ENCODE results near the gene ZBED5. TPM values are rescaled to one million over a fixed set of nuclear protein-coding genes. Genes with fewer than 3 reads are reported as not detected.
"Not testable (repeated sequence)": the region's sequence is repeated elsewhere in the genome, so short reads cannot be mapped to it uniquely, and the experiment has no call there.

Gene ZBED5
- total RNA-seq, 1 donor from 2014 or later, result 38.8 TPM

DNA sequence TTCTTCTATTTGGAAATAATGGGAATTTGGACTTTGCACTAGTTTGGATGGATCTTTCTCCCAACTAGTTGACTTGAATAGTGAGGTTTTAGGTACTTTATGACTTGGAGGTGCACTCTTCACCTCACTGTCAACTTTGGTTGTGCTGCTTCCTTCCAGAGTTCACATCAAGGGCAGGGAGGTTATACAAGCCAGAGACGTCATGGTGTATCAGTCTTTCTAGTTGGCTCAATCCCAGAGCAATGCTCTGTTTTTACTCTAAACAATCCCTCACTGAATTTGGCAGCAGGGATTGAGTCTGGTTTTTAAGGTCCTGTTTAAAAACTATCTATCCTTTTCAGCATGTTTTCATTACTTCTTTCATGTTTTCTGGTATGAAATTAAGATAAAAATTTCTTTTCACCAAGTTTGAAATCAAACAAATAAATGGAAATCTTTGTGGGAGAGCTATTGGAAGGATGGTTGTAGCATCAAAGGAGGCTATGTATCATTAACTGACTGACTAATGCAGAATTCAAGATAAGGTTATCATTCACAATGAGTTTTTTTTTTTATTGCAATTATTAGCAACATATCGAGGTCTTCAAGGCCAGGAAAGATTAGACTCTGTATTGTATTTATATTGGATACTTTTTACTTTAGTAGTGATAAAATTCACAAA, 28.0 kb upstream of the ZBED5 start:
- DNase-seq (ENCODE audit: low spot score), result no peak

DNA sequence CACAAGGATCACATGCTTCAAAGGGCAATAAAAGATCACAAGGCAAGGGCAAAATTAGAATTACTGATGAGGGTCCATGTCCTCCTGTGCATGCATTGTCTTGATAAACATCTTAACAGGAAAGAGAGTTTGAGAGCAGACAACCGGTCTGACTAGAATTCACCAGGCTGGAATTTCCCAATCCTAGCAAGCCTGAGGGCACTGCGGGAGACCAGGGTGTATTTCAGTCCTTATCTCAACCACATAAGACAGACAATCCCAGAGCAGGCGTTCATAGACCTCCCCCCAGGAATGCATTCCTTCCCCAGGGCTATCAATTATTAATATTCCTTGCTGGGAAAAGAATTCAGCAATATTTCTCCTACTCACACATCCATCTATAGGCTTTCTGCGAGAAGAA, 26.4 kb upstream of the ZBED5 start:
- DNase-seq (ENCODE audit: low spot score); intact Hi-C loops (cut with DNase I): not testable (repeated sequence)

More for the DNA sequence above, 28.0 kb upstream of the ZBED5 start:
- intact Hi-C loops (cut with DNase I), result no loop called here

DNA sequence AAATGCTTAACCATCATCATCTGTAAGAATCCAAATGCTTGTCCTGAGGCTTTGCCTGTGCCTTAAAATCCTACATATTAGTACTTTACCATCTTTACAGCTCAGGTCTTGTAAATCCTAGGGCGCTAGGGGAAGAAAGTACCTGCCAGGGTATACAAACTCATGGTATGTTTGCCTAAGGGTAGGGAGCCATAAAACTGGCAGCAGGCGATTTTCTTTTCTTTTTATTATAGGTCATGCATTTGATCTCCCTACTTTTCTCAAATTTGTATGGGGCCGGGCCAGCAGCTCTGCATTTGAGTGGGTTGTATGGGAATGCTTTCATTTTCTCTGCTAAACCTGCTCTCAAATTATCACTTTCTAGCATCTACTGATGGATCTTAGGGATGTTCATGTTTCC, 24.0 kb upstream of the ZBED5 start:
- no peak for DNase-seq (ENCODE audit: low spot score)
- intact Hi-C loops (cut with DNase I), result no loop called here

DNA sequence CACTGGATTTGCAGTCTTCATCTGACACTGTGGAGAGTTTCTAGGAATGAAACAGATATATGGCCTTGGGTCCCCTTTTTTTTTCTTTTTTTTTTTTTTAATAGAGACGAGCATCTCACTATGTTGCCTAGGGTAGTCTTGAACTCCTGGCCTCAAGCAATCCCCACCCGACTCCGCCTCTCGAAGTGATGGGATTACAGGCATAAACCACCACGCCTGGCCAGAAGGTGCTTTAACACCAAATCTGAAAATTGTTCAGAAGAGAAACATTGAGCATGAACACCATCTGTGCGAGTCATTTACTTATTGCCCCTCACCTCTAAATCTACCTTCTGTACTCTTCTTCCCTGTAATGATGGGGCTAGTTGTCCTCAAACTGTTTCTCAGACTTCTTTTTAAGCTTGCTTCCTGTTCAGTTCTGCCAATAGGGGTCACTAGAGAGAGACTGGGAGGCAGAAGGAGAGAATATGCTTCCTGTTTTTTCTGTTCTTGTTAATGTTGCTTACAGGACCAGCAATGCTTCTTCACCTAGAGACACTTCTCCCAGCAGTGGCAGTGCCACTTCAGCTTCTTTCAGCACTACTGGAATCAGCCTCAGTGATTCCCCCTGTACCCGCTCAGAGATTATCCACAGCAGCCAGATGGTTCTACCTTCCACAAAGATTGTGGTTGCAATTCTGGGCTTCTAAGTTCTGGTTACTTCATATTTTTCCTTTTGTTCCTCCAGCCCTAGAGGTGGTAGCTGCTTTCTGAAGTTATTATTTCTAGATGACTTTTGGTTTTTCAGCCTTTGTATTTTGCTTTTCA, 20.8 kb upstream of the ZBED5 start:
- DNase-seq (ENCODE audit: low spot score), result no peak
- intact Hi-C loops (cut with DNase I), result no loop called here

DNA sequence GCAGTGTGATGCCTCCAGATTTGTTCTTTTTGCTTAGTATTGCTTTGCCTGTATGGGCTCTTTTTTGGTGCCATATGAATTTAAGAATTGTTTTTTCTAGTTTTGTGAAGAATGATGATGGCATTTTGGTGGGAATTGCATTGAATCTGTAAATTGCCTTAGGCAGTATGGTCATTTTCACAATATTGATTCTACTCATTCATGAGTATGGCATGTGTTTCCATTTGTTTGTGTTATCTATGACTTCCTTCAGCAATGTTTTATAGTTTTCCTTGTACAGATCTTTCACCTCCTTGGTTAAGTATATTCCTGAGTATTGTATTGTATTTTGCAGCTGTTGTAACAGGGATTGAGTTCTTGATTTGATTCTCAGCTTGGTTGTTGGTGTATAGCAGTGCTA, 18.3 kb upstream of the ZBED5 start:
- DNase-seq (ENCODE audit: low spot score), result no peak
- intact Hi-C loops (cut with DNase I), result no loop called here

DNA sequence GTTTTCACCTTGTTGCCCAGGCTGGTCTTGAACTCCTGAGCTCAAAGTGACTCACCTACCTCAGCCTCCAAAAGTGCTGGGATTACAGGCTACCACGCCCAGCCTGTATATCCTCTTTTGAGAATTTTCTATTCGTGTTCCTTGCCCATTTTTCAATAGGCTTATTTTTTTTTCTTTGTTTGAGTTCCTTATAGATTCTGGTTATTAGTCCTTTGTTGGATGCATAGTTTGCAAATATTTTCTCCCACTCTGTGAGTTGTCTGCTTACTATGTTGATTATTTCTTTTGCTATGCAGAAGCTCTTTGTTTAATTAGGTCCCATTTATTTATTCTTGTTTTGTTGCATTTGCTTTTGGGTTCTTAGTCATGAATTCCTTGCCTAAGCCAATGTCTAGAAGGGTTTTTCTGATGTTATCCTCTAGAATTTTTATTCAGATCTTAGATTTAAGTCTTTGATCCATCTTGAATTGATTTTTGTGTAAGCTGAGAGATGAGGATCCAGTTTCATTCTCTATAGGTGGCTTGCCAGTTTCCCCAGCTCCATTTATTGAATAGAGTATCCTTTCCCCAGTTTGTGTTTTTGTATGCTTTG, 17.7 kb upstream of the ZBED5 start:
- no peak for DNase-seq (ENCODE audit: low spot score)
- intact Hi-C loops (cut with DNase I), result no loop called here

DNA sequence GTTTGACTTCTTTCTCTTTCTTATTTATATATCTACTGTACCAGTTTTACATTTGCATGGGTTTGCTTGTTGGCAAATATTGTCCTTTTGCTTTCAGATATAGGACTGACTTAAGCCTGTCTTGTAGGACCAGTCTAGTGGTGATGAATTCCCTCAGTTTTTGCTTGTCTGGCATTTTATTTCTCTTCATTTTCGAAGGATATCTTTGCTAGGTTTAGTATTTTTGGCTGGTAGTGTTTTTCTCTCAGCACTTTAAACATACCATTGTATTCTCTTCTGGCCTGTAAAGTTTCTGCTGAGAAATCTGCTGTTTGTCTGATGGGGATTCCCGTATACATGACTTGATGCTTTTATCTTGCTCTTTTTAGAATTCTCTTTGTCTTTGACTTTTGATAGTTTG, 14.2 kb upstream of the ZBED5 start:
- intact Hi-C loops (cut with DNase I), result no loop called here
- no peak for DNase-seq (ENCODE audit: low spot score)

DNA sequence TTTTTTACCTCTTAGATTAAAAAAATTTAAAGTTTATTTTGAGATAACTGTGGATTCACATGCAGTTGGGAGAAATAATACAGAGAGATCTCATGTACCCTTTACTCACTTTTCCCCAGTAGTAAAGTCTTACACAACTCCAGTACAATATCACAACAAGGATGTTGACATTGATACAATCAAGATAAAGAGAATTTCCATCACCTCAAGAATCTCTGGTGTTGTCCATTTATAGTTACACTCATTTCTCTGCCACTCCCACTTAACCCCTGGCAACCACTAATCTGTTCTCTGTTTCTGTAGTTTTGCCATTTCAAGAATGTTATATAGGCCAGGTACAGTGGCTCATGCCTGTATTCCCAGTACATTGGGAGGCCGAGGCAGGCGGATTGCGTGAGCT, 10.5 kb upstream of the ZBED5 start:
- intact Hi-C loops (cut with DNase I), result no loop called here
- DNase-seq (ENCODE audit: low spot score), result no peak

DNA sequence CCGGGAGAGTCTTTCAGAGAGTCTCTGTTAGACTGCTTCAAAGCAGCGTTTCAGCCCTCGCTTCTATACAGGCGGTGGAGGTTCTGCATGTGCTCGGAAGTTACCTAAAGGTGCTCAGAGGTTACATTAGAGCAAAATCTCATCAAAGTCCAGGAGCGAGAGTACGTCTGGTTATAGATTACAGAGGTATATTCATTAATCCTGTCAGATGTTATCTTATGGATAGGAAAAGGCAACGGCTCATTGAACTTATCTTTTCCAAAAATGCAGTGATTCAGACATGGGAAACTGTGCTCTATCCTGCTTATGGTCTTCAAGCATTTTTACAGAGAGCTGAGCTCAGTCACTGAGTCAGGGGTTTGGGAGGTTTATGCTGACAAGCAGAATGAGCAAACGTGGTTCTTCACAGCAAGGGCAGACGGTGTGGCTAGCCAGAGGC, 9.1 kb upstream of the ZBED5 start:
- intact Hi-C loops (cut with DNase I), result no loop called here
- no peak for DNase-seq (ENCODE audit: low spot score)

DNA sequence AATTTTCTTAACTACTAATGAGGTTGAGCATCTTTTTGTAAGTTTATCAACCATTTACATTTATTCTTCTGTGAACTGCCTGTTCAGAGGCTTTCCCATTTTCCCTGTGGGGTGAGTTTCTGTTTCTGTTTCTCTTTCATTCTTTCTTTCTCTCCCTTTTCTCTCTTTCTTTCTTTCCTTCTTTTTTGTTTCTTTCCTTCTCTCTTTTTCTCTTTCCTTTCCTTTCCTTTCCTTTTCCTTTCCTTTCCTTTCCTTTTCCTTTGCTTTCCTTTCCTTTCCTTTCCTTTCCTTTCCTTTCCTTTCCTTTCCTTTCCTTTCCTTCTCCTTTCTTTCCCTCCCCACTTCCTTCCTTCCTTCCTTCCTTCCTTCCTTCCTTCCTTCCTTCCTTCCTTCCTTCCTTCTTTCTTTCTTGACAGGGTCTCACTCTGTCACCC, 8.0 kb upstream of the ZBED5 start:
- DNase-seq (ENCODE audit: low spot score), result no peak
- intact Hi-C loops (cut with DNase I), result no loop called here

DNA sequence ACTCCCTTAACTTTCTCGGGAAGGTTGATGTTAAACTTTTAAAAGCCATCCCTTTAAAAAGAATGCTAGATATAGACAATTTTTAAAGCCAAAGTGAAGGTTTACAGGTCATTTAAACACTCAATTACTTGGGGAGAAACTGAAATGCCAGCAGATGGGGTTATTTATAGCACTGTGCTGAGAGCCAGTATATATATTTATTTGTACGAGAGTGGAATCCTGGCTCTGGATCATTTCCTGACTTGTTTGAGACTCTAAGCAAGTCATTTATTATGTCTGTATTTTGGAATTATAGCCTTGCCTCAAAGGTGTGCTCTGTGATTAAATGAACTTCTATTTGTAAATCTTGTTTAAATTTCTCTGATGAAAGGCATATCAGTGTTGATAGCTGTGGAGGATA, 6.8 kb upstream of the ZBED5 start:
- intact Hi-C loops (cut with DNase I), result no loop called here
- no peak for DNase-seq (ENCODE audit: low spot score)

DNA sequence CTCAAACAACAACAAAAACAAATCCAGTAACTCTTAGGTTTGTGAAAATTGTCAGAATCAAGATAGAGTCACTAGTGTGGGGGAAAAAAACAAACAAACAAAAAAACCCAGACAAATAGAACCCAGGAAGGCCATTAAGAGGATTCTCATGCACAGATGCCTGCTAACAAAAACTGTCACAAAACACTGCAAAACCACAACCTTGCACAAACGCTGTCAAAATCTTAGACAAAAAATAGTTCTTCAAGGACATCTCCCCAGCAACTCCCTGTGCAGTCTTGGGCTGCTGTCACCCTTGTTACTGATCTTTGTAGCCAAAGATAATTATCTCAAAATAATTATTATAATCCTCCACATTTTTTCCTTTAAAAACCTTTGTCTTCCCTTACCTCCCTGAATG, 4.6 kb upstream of the ZBED5 start:
- intact Hi-C loops (cut with DNase I), result no loop called here
- DNase-seq (ENCODE audit: low spot score), result no peak

DNA sequence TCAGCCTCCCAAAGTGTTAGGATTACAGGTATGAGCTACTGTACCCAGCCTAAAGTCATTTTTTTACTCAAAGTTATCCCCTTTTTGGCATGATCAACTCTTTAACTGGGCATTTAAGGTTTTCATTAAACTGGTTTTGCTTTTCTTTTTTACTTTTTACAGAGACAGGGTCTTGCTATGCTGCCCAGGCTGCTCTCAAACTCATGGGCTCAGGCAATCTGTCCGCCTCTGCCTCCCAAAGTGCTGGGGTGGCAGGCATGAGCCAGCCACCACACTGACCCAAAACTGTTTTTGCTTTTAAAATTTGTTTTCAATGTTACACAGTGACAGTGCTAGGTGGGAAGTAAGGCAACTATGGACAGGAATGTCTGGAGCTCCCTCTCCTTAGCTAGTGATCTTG, 3.9 kb upstream of the ZBED5 start:
- intact Hi-C loops (cut with DNase I), result no loop called here
- no peak for DNase-seq (ENCODE audit: low spot score)

DNA sequence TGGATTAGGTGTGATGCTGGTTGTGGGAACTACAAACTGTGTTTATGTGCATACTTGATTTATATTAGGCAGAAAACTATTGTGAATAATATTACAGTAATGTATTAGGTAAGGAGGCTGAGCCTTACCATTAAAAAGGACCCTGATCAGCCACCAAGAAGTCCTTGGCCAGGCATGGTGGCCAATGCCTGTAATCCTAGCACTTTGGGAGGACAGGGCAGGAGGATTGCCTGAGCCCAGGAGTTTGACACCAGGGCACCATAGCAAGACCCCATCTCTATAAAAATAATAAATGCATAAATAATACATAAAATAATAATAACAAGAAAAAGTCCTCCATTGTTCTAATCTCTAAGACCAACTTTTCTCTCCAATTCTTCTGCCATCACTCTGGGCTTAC, 3.2 kb upstream of the ZBED5 start:
- no peak for DNase-seq (ENCODE audit: low spot score)
- intact Hi-C loops (cut with DNase I), result no loop called here

DNA sequence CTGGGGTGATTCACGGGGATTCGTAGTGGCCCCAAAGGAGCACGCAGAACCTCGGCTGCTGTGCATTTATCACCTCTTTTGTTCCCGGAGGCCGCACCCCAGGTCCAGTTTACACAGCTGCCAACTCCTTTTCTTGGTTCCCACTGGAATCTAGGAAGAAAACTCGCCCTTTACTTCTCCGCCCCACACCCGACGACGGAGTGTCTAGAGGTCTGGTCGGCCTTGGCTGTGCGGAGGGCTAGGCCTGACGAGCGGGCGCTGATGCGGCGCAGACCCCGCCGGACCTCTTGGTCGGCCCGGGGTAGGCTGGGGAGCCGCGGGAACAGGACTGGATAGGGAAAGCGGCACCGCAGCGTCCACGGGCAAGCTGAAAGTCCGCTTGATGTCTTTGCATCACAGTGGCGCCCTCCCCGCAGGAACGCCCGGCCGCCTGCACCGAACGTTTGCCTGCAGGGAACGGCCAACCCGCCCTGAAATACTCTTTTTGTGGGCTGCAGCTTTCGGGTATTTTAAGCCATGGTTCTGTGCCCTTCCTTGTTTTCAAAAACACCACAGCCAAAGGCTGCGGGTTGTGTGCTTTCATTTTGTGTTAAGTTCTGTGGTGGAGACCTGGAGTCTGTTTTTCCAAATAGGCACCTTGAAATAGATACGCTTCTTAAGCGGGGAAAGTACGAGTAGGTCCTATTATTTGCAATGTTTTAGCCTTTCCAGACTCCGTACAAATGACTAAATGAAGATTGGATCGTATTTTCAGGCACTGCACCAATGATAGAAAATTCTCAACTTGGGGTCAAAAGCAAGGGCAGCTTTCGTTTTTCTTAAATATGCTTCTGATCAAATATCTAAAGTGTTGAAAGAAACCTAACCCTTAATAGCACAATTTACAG, 829 bp upstream of the ZBED5 start:
- intact Hi-C loops (cut with DNase I), result loop anchor here (5.0 kb wide), 1 partner anchor 39 kb away; no protein-coding TSS in a partner anchor
- DNase-seq (ENCODE audit: low spot score), result peak; percentile 80

DNA sequence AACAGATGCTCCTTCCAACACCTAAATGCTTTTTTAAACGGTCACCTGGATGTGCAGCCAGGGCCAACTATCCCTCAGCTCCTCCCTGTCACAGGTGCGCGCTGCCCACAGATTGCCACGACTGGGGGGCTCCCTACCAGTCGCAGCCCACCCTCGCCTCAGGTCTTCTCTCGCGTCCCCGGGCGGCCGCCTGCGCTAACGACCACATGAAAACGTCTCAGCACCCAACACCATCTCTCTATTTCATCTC, 469 bp downstream of the ZBED5 start:
- DNase-seq (ENCODE audit: low spot score), result peak; percentile 81
- intact Hi-C loops (cut with DNase I), result loop anchor here (1.0 to 5.0 kb wide), 3 partner anchors 40 to 74 kb away; partner anchors contain the start of gene EIF4G2

DNA sequence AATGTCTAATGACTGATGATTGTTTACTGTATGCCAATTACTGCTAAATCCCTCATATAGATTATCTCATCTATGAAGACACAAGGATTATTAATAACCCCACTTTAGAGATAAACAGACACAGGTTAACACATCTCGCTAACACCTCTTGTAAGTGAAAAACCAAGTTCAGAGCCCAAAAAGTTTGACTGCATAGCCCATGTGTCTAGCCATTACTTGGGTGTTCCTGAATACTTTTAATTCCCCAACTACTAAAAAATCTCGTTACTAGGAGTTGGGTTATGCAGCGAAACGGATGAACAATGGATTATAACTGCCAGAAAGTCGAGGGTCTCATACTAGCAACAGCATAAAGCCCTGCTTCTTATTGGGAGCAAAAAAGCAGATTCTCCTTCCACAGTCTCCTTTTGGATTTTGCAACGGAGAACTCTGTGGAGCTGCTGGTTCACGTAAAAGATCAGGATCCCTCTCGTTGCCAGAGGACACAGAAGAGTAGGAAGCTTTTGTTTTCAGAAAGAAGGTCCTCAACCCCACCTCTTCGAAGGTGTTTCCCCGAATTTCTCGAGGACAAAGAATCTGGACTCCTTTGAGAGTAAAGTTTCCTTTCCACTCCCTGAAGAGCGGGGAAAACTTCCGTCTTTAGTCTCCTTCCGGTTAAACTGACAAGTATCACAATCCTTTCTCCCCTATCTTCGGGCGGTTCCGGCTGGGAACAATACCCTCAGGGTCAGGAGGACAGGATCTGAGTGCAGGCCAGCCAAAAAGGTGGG, 979 bp downstream of the ZBED5 start:
- intact Hi-C loops (cut with DNase I), result loop anchor here (1.0 to 5.0 kb wide), 3 partner anchors 40 to 74 kb away; partner anchors contain the start of gene EIF4G2
- DNase-seq (ENCODE audit: low spot score), result no peak

DNA sequence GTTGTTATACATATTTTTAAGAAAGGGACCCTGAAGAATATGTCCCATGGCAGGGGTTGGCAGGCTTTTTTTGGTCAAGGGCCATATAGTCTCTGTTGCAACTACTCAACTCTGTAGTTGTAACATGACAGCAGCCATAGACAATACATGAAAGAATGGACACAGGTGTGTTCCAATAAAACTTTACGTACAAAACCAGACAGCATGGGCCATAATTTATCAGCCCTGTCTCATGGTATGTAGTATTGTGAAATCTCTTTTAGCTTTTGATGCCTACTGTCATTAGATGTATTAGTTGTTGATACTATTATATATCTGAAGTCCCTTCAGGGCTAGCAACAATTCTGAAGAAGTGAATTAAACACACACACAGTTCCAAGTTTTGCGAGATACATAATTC, 2.6 kb downstream of the ZBED5 start:
- no peak for DNase-seq (ENCODE audit: low spot score)
- intact Hi-C loops (cut with DNase I), result loop anchor here (5.0 kb wide), 1 partner anchor 42 kb away; no protein-coding TSS in a partner anchor
